ENCODE measurements around the gene ZBTB17.
"Not testable (repeated sequence)": the region's sequence is repeated elsewhere in the genome, so short reads cannot be mapped to it uniquely, and the experiment has no call there.

- TF ChIP-seq EZH2, CTCF, EZH2phosphoT487 (IDR thresholded peaks at IDR 0.05): not testable (repeated sequence)
Observed at GRCh38 chr1:15977947-15978346, 2.0 kb upstream of the ZBTB17 start.

Measured in neural progenitor cell (in vitro differentiated cells).